ENCODE measurements around the gene AHDC1.
A peak's percentile ranks its signal among the peaks of the same experiment; 100 is the strongest.
"Not testable (repeated sequence)": the region's sequence is repeated elsewhere in the genome, so short reads cannot be mapped to it uniquely, and the experiment has no call there.

Gene AHDC1

DNA sequence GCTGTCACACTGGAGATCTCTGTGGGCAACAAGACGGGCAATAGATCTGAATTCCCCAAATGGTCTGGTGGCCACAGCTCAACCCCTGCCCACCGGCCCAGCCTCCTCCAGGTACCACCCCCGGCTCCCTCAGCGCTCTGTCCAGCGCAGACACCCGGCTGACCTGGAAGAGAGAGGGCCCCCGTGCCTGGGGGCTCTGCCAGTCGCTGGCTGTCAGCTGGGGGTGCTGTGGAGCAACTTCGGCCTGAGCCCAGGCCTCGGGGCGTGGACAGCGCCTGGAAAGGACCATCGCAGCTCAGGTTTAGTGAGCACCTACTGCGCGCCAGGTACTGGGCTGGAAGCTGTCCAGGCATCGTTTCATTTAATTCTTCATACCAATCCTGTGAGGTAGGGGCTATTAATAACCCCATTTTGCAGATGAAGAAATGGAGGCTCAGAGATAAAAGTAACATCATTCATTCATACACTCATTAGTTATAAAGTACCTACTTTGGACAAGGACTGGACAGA, 51.0 kb downstream of the AHDC1 start:
- no peak for DNase-seq (ENCODE audit: low spot score)

DNA sequence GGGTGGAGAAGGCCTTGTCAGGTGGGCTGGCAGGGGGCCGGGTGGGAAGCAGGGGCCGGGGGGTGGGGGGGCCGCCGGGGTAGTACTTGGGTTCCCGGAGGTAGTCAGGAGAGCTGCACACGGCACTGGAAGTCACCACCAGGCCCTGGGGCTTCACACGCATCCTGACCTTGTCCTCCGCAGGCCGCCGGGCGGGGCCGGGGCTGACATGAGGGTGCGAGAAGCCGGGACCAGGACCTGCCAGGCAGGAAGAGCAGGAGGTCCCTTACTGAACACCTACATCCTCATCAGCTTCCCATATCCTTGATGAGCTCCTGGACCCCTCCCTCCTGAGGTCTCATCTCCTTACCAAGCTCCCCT, 52.0 kb downstream of the AHDC1 start:
- no peak for DNase-seq (ENCODE audit: low spot score)

DNA sequence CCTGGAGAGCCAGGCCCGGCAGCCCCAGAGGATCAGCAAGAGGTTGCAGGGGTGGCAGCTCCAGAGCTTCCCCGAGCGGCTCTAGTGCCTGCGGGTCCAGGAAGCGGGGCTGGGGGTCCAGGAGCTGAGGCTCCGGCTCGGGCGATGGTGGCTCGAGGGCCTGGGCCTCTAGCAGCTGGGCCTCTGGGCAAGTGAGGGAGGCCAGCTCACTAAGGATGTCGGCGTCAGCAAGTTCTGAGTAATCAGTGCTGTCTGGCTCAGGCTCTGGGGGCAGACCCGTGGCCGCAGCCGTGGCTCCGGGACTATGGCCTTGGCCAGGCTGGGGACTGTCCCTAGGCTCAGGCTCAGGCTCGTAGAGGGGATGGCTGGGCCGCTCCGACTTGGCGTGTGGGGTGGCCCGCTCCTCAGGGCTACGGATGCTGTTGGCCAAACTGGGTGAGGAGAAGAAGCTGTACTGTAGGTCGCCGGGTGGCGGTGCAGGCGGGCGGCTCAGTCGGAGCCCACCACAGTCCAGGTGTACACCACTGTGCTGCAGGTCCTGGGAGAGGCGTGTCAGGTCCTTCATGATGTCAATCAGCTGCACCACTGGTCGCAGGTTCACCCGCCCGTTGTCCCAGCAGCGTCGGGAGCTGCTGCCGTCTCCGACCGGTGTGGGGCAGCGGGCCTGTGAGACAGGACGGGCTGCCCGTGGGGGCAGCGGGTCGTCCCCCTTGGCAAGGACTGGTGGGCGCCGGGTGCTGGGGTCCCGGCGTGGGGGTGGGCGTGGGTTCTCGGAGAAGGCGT, 52.6 kb downstream of the AHDC1 start:
- no peak for DNase-seq (ENCODE audit: low spot score)

DNA sequence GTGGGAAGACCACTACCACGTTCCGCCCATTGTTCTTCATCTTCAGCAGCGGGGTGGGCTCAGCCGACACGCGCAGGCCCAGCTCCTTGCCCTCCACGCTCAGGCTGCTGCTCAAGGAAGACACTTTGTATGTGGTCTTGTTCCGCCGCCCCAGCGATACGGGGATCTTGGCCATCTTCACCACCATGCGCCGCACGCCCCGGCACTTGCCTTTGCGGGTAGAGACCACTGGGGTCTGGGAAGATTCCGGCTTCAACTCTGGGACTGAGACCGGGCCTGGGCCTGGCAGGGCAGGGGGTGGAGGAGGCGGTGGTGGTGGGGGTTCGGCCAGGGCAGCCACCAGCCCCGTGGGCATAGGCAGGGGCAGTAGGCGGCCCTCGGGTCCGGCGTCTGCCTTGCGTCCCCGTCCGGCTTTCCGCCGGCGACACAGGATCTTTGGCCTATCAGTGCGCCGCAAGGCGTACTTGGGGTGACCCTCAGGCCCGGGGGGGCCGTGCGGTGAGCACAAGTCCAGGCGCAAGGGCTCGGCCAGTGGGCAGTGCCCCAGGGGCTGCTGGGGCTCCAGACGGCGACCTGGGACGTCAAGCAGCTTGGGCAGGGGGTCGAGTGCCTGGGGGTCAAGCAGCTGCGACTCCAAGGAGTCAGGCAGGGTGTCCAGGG, 53.3 kb downstream of the AHDC1 start:
- no peak for DNase-seq (ENCODE audit: low spot score)

DNA sequence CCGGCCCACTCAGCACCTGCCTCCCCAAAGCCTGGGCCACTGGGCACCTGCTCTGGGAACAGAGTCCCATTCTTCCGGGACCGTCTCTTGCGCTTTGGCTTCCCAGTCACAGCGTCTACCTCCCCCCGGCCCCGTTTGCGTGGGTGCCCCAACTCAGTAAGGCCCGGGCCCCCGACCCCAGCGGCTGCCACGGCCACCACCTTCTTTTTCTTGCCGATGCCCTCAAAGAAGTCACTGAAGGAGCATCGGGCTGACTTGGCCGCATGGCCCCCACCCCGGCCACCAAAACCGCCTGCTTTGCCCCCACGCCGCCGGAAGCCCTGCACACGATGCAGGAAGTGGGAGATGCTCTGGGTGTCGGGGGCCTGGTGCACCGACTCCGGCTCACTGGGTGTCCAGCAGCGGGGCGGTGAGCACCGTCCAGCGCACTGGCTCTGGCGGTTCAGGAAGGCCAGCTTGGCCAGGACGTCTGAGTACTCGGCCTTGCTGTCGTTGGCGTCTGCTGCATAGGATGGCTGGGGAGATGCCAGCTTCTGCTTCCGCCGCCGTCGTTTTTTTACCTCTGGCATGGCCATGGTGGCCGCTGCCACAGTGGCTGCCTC, 54.0 kb downstream of the AHDC1 start:
- no peak for DNase-seq (ENCODE audit: low spot score)

DNA sequence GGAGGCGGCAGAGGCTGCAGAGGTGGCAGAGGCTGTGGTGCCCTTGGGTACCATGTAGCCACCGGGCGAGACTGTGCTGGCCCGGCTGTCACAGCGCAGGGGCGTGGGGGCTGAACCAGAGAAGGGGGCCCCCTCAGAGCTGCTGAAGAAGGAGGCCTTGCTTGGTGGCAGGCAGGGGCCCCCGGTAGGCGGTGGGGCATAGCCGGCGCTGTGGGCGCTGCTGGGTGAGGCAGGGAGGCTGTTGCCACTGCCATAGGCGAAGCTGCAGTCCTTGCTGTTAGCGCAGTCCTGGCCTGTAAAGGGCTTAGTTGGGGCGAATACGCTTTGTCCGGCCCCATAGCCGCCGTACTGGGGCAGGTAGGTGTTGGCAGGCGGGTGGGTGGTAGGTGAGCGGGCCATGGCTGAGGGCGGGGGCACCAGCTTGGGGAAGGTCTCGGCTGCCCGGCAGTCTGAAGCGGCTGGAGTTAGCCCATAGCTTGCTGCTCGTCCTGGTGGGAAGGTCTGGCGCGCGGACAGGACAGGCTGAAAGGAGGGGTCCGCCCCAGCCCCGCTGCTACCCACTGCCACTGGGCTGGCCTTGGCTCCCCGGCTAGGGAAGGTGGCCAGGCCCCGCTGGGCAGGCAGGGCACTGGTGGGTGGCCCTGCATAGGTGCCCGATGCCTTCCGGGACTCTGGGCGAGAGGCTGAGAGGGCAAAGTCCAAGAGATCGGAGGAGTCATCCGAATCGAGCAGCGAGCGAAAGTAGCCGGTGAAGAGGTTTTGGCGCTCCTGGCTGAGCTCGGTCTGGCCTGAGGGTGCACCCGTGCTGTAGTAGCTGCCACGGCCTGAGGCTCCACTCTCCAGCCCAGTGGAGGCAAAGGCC, 54.9 kb downstream of the AHDC1 start:
- DNase-seq (ENCODE audit: low spot score) = no peak

DNA sequence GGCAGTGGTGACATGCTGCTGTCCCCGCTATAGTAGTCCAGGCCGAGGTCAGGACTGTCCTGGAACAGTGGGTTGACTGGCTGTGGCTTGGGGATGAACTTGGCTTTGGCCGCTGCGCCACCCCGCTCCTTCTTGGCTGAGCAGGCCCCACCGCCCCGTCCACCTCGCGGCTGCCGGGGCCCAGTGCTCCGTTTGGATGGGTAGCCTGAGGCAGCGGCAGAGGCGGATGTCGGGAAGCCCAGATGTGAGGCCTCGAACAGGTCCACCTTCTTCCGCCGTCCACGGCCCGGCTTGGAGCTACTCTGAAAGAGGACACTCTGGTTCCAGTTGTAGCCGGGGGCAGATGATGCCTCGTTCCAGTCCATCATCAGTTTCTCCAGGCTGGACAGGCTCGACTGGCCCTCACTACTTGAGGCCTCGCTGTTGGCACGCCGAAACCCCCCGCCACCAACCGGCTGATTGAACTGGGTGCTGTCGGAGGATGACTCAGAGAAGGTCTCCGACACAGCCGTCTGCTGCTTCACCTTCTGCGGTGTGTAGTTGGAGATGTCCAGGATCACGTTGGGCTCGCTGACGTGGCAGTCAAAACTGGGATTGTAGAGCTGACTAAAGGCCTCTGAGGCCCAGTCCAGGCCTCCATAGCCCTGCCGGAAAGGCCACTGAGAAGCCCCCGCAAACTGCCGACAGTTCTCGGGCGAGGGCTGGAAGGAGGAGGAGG, 55.6 kb downstream of the AHDC1 start:
- no peak for DNase-seq (ENCODE audit: low spot score)

DNA sequence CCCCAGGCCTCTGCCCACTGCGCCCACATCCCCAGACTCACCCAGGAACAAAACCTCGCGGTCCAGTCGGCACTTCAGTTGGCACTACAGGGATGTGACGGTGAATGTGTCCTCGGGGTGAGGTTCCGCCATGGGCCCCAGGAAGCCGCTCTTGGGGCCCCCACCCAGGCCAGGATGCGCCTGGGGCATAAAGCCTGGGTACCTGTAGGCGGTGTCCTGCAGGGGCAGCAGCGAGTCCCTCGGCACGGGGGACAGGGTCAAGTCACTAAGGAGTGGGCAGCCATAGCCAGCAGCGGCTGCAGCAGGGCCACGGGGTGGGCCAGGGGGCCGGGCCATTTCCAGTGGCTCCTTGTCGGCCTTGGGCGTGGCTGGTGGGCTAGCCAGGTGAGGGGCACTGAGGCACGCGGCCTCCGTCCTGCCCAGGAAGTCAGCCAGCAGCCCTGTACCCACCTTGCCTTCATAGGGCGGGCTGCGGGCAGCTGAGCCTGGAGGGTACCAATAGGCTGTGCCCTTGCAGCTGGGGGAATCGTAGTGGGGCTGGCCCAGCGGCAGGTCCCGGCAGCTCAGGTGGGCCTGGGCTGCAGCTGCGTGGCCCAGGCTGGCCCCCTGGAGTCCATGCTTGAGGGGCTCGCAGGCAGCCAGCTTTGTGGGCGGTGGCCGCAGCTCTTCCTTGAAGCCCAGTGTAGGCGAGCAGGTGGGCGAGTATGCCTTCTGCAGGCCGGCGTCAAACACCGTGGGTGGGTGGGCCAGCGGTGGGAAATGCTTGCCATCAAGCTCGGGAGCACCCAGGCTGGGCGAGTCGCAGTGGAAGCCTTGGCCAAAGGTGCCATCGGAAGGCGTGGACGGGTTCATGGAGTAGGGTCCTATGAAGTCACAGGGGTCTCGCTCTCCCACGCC, 56.5 kb downstream of the AHDC1 start:
- DNase-seq (ENCODE audit: low spot score) = no peak

DNA sequence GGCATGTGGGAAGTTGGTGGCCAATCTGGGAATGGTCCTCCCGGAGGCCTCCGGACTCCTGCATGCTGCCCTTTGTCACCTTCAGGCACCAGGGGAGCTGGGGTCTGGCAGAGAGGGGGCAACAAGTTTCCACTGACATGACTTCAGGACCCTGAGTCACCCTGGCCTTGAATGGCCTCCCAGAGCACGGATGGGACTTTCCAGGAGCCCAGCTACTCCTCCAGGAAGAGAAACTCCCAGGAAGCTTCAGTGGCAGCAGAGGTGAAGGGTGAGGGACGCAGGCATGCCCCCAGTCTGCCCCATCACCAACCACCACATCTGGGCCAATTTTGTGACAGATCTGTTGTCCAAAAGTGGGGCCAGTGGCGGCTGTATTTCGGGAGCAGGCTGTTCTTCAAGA, 58.1 kb downstream of the AHDC1 start:
- DNase-seq (ENCODE audit: low spot score) = no peak

DNA sequence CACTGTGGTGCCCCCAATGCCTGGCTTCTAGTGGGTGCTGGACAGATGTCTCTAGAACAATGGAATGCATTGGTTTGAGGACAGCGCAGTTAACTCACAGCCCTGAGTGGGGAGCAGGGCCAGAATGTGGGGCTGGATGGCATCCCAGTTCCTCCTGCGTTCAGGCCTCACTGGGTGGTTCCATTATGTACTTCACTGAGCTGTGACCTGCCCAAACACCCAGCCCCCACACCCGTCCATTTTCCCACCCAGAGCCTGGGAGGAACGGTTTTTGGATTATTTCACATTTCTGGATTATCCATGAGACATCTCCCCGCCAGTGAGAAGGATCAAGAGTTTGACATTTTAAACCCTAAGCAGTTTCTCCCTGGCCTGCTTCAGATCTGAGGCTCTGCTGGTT, 58.7 kb downstream of the AHDC1 start:
- DNase-seq (ENCODE audit: low spot score) = no peak

DNA sequence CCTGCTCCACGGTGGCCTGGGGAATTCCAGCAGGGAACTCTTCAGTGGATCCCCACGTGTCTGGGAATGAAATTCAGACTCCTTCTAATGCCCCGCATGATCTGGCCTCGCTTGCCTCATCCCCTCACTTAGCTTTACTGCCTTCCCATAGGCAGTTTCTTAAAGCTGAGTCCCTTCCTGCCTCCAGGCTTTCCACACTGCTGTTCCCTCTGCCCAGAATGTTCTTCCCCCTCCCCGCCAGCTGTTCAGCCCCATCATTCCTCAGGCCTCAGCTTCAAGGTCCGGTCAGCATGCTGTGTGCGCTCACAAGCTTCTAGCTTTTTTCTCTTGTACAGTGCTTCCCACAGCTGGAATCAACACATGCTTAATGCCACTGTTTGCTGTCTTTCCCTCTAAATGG, 59.1 kb downstream of the AHDC1 start:
- DNase-seq (ENCODE audit: low spot score) = no peak

DNA sequence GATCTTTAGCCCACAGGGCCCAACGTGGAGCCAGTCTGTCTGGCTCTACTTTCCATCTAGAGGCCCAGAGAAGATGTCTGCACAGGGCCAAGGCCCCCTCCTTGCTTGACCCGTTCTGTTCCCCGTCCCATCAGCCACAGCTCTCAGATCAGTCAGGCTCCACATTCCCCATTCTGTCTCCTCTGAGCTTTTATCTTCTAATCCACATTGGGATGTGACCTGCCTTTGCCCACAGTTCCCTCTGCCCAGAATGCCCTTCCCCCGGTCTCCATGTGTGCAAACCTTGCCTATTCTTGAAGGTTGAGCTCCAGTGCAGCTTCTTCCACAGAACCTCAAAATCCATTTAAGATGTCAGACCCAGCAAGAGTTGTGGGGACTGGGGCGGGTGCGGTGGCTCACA, 60.7 kb downstream of the AHDC1 start:
- DNase-seq (ENCODE audit: low spot score) = no peak

DNA sequence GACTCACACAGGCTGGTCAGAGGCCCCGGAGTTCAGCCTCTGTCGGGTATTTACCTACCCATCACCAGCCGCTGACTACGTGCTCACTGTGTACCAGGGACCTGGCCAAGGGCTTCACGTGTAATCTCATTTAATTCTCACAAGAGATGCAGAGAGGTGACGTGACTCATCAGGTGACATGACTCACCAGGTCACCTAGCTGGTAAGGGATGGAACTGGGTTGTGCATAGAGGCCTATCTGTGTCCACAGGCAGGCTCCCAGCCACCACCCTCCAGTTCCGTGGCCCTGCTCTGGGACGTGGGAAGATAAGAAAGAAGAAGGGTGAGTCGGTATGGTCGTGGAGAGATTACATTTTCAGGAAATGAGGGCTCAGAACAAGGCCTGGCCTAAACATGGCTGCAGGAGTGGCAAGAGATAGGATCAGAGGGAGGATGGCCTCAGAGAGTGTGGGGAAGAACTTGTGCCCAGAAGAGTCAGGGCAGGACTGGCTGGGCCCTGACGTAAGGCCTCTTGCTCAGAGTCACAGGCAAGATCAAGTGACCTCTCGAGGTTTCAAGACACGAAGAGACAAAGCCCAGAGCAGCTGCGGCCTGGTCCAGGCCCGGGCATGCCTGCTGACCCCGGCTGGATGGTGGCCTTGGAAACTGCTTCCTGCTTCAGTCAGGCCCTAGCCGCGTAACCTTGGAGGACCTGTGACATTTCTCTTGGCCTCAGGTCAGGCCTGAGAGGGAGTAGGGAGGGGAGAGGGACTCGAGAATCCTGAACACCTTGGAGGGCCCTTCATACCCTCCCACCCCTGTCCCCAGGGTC, 61.3 kb downstream of the AHDC1 start:
- no peak for DNase-seq (ENCODE audit: low spot score)

DNA sequence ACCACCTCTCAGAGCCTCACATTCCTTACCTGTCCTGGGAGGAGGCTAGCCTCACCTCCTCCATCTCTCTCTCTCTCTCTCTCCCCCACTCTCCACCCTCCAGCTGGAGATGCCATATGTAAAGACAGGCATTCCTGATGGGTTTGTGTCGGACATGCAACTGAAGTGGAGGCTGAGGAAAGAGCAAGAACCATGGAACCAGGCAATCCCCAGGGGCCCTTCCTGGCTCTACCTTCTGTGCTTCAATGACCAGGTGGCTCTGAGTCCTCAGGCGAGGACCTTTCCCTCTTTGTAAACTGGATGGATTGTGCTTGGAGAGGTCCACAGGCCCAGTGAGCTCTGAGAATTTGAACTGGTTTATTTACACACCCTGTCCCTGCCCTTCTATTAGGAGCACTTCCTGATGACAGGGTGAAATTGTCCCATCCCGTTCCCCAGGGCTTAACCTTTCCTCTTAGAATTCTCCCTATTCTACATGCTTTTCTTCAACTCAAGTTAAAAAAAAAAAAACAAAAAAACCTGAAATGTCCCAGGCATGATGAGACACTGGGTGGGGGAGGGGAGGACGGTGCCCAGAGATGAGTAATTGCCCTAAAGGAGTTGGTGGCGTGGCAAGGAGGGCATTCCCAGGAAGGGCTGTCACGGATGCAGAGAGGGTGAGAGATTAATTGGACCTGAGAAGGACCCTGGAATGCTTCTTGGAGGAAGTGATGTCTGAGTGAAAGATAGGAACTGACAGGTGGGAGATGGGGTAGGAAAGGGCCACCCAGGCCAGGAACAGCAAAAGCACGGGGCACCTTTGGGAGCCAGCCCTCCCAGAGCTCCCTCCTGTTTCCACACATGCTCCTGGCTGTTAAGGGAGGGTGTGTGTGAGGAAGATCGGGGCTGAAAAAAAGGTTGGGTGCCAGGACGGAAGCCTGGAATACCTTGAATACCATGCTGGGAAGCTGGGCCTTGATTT, 63.8 kb downstream of the AHDC1 start:
- peak; percentile 70 for DNase-seq (ENCODE audit: low spot score)

DNA sequence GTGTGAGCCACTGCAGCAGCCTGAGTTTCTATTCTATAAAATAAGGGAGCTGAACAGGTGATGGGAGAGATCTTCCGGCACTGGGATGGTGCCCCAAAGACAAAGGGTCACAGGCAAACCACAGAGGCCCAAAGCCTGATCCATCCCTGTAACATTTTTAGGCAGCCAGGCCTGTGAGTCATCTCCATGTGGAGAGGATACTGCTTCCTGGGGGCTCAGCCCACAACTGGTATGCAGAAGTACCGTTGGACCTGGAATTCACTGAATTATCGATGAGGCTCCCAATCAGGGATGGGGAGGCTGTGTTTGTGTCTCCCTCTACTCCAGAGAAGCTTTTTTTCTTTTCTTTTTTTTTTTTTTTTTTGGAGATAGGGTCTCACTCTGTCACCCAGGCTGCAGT, 65.2 kb downstream of the AHDC1 start:
- no peak for DNase-seq (ENCODE audit: low spot score)

DNA sequence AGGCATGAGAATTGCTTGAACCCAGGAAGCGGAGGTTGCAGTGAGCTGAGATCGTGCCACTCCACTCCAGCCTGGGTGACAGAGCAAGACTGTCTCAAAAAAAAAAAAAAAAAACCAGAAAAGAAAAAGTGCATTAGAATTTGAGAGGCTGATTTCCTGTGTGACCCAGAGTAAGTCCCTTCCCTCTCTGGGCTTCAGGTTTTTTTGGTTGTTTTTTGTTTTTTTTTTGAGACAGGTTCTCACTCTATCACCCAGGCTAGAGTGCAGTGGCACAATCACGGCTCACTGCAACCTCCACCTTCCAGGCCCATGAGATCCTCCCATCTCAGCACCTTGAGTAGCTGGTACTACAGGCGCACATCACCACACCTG, 65.7 kb downstream of the AHDC1 start:
- not testable (repeated sequence) for DNase-seq (ENCODE audit: low spot score)

DNA sequence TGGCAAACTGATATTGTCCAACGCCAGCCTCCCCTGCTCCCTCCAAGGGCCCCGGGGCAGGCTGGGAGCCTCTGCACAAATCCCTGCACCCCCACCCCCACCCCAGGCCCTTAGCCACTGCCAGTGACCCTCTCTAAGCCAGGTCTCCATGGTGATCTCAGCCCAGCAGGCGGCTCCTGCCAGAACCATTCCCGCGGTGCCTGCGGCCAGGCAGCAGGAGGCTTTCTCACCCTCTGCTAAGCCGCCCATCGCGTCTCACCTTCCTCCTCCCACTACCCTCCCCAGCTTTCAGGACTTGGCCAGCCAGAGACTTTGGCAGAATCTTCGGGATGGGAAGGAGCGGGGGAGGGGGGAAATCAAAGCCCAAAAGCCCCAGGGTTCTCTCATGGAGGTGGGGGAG, 67.2 kb downstream of the AHDC1 start:
- DNase-seq (ENCODE audit: low spot score) = no peak

DNA sequence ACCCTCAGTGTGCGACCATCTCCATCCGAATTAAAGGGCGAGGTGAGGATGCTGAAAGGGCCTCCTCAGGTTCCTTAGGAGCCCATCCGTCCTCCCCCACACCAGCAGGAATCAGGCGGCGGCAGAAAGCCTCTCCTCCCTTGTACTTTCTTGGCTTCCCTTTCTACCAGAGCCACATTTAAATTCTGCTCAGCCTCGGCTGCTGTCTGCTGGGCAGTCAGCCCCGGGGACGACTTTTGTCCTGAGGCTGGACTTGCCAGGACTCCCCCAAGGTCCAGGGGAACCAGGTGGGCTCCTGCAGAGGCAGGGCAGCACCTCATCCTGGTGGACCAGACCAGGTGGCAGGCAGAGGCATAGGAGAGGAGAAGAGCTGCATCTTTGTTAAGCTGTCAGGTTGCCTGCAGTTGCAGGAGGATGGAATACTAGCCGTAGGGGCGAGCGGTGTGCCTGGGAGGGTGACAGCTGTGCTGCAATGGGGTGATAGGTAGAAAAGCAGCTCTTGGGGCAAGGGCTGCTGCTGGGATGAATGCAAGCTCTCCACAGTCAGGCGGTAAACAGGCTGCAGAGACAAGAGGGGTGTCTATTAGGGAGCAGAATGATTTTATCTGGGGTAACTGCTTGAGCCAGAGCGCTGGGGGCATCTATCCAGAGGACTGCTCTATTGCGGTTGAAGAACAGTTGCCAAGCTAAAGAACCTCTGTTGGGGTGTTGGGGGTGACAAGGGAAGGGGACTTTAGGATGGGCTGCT, 67.8 kb downstream of the AHDC1 start:
- DNase-seq (ENCODE audit: low spot score) = no peak
